GM13976 (cell line): Measurements from ENCODE around the gene UNC5A.

ENCODE experiments used
- DNase-seq: peaks from one replicate; pipeline ENCODE4 v3.0.0; 2012; ENCODE audit warnings: low spot score
- CTCF ChIP-seq: IDR thresholded peaks from 2 replicates; pipeline ENCODE4 v1.5.1; 2012; ENCODE audit warnings: borderline replicate concordance, mild to moderate bottlenecking; ENCODE audit not compliant: insufficient read depth; ENCODE audit errors: extremely low read depth, missing control alignments, control extremely low read depth
- in situ Hi-C: fragments of 300-500 bp; cut with MboI; formaldehyde crosslinking; loops from one replicate; pipeline ENCODE4 v1.12.0; 2022; ENCODE audit warnings: low sequenced_read_pairs, mixed read lengths, inconsistent platforms; ENCODE audit not compliant: unreplicated experiment

UNC5A gene

DNA sequence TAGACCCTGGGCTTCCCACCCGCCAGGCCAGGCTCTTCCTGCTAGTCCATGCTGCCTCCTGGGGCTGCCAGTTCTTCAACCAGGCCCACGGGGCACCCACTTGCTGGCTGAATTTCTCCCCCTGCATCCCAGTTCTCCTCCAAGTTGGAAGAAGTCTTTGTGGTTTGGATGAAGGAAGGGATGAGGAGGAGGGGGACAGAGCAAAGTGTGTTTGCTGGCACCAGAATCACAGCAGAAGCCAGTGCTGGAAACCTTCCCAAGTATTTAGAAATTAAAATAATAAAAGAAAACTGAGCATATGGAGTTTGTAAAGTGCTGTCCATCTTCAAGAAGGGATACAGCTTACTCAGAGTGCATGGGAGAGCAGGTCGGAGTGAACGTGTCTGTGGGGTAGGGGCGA is 19.4 kb upstream of the UNC5A start:
- no peak for DNase-seq
- in situ Hi-C loops = no loop called here
- TF ChIP-seq CTCF = no peak

GRCh38 chr5:176792655-176793342 is 17.6 kb upstream of the UNC5A start:
- DNase-seq = no peak
- in situ Hi-C loops = no loop called here
- no peak for TF ChIP-seq CTCF

DNA sequence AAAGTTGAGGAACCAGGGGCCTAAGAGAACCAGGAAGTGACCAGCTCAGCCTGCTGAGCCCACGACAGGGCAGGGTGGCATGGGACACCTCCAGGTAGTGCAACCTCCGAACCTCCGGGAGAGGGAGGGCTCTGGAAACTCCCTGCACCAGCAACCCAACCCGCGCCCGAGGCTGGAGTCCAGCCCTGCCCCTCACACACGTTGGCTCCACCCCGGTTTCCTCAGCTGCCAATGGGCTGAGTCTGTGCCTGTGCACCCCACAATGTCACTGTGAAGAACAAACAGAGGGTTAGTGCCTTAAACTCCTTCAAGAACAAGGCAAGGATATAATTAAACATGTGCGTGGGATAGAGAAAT is 17.0 kb upstream of the UNC5A start:
- in situ Hi-C loops = no loop called here
- no peak for DNase-seq

DNA sequence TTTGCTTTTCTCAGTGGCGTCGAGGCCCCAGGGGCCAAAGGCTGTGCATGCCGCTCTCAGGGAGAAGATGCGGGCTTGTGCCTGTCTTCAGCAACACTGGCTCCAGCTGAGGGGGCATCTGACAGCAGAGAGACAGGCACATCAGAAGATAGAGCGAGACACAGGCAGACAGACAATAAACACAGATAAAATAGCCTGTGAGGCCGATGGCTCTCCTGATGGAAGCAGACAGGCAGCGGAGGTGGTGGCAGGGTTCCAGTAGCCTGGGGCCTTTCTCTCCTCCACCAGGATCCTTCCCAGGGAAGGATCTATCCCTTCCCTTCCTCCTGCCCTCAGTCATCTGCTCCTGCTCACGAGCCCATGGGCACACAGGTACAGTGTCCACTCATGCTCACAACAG is 16.6 kb upstream of the UNC5A start:
- no peak for DNase-seq
- TF ChIP-seq CTCF = no peak
- in situ Hi-C loops = no loop called here

More for the DNA sequence above, 17.0 kb upstream of the UNC5A start:
- no peak for TF ChIP-seq CTCF

- in situ Hi-C loops = no loop called here
- TF ChIP-seq CTCF = no peak
- DNase-seq = no peak
Observed at GRCh38 chr5:176794509-176794908, 15.8 kb upstream of the UNC5A start.

GRCh38 chr5:176796411-176796810 is 13.9 kb upstream of the UNC5A start:
- TF ChIP-seq CTCF = no peak
- in situ Hi-C loops = no loop called here
- DNase-seq = no peak
